NCI-H345 (cell line): ENCODE results near the gene RAB15.

Source experiments
- DNase-seq: peaks from one replicate; lab custom pipeline; 2025; lab: John Stamatoyannopoulos, UW

The RAB15 gene

GRCh38 chr14:64955297-64955696 is 16.8 kb downstream of the RAB15 start:
- DNase-seq: no peak

GRCh38 chr14:64954491-64955240 is 17.5 kb downstream of the RAB15 start:
- DNase-seq: no peak

- DNase-seq: no peak
These were observed 18.5 kb downstream of the RAB15 start for GRCh38 chr14:64953661-64954060.

GRCh38 chr14:64953310-64953654 is 18.9 kb downstream of the RAB15 start:
- DNase-seq: no peak

GRCh38 chr14:64952598-64953309 is 19.4 kb downstream of the RAB15 start:
- DNase-seq: no peak

GRCh38 chr14:64951724-64952123 is 20.4 kb downstream of the RAB15 start:
- no peak for DNase-seq

GRCh38 chr14:64951291-64951690 is 20.8 kb downstream of the RAB15 start:
- no peak for DNase-seq

- no peak for DNase-seq
These were observed 21.2 kb downstream of the RAB15 start for GRCh38 chr14:64950889-64951288.

- no peak for DNase-seq
These were observed 23.4 kb downstream of the RAB15 start for GRCh38 chr14:64948612-64949210.

GRCh38 chr14:64947710-64948611 is 24.2 kb downstream of the RAB15 start:
- DNase-seq: no peak

GRCh38 chr14:64946310-64947045 is 25.7 kb downstream of the RAB15 start:
- DNase-seq: no peak

GRCh38 chr14:64945431-64946178 is 26.5 kb downstream of the RAB15 start:
- DNase-seq: no peak

GRCh38 chr14:64944861-64945260 is 27.3 kb downstream of the RAB15 start:
- no peak for DNase-seq

GRCh38 chr14:64944041-64944440 is 28.1 kb downstream of the RAB15 start:
- DNase-seq: no peak

- no peak for DNase-seq
These were observed 28.6 kb downstream of the RAB15 start for GRCh38 chr14:64943556-64943955.

- peak; percentile 92 for DNase-seq
These were observed 29.5 kb downstream of the RAB15 start, which contains the start of gene GPX2 for GRCh38 chr14:64942531-64943111. GPX2 (minus strand) TSS chr14:64942745; CDS start chr14:64942726, 19 bp downstream.

- DNase-seq: no peak
These were observed 31.7 kb downstream of the RAB15 start for GRCh38 chr14:64940336-64940910.

- DNase-seq: no peak
These were observed 32.3 kb downstream of the RAB15 start for GRCh38 chr14:64939817-64940190.

GRCh38 chr14:64938972-64939816 is 32.9 kb downstream of the RAB15 start:
- peak; percentile 76 for DNase-seq
